Measurements from ENCODE around the gene TYRP1.

GRCh38 chr9:12698266-12698665 is 5.1 kb downstream of the TYRP1 start:
- TF ChIP-seq POLR2A (IDR thresholded peaks at IDR 0.05) = no peak
- TF ChIP-seq CTCF (IDR thresholded peaks at IDR 0.05) = no peak
